Sigmoid colon (tissue), 4 donors: ENCODE measurements around the gene KLHL10.

Source experiments
- CTCF ChIP-seq, 4 experiments: fragments of 450-650 bp in 3 of 4; fragments of 200-600 bp in 1 of 4; IDR thresholded peaks; one replicate each; pipeline ENCODE4 v1.5.1; 2016 to 2019; ENCODE audit warnings: antibody characterized with exemption in 4 of 4, mild to moderate bottlenecking in 3 of 4, moderate library complexity in 2 of 4
- EP300 ChIP-seq, 4 donors: sonication (generic); formaldehyde crosslinking; IDR thresholded peaks; one replicate each; pipeline ENCODE4 v1.6.1; 2017; ENCODE audit warnings: antibody characterized with exemption in 4 of 4
- POLR2A ChIP-seq, 2 donors: fragments of 450-650 bp; IDR thresholded peaks; one replicate each; pipeline ENCODE4 v1.6.1; 2016; ENCODE audit warnings: antibody characterized with exemption in 2 of 2, mild to moderate bottlenecking in 2 of 2, moderate library complexity in 2 of 2
- POLR2AphosphoS5 ChIP-seq, 4 donors: sonication (generic); formaldehyde crosslinking; IDR thresholded peaks; one replicate each; pipeline ENCODE4 v1.6.1; 2017; ENCODE audit warnings: antibody characterized with exemption in 4 of 4

GRCh38 chr17:41848788-41849187, 11.2 kb downstream of the KLHL10 start:
- TF ChIP-seq CTCF (IDR thresholded peaks at IDR 0.05) (no peak), EP300 (IDR thresholded peaks at IDR 0.05) (no peak), POLR2A (IDR thresholded peaks at IDR 0.05) (no peak), POLR2AphosphoS5 (IDR thresholded peaks at IDR 0.05) (no peak)
